BE2C (cell line): Measurements from ENCODE around the gene ZNF746.

Experiments
- DNase-seq: peaks from one replicate; pipeline ENCODE4 v3.0.0-alpha.2; 2020
- H3K27me3 ChIP-seq: fragments of 250-450 bp; sonication (Bioruptor Pico); 2 replicates; pipeline ENCODE4 v1.5.1; 2020; ENCODE audit warnings: mild to moderate bottlenecking
- H3K36me3 ChIP-seq: fragments of 250-450 bp; sonication (Bioruptor Pico); 2 replicates; pipeline ENCODE4 v1.5.1; 2020; ENCODE audit warnings: mild to moderate bottlenecking
- H3K4me1 ChIP-seq: fragments of 250-450 bp; sonication (Bioruptor Pico); 2 replicates; pipeline ENCODE4 v1.5.1; 2020
- H3K4me3 ChIP-seq: 2 replicates; pipeline ENCODE4 v1.5.1; 2011; ENCODE audit warnings: low read depth, low read length
- H3K9me3 ChIP-seq: fragments of 250-450 bp; sonication (Bioruptor Pico); 2 replicates; pipeline ENCODE4 v1.5.1; 2020
- TF ChIP-seq, protein P1 (sequence below): IDR thresholded peaks from 2 replicates; pipeline ENCODE4 v1.5.1; 2012; ENCODE audit warnings: mild to moderate bottlenecking, low read depth, low read length

The ZNF746 gene

GRCh38 chr7:149501651-149502050 is 4.0 kb upstream of the ZNF746 start:
- Histone ChIP-seq H3K9me3 (no peaks in the 10 kb centered on the region), H3K4me3 (no peak overlapping the region), H3K4me1 (no peaks in the 10 kb centered on the region), H3K27me3 (no peaks in the 10 kb centered on the region; the same call in 1 of the 2 replicates), H3K36me3 (no peaks in the 10 kb centered on the region)
- TF ChIP-seq, protein P1, sequence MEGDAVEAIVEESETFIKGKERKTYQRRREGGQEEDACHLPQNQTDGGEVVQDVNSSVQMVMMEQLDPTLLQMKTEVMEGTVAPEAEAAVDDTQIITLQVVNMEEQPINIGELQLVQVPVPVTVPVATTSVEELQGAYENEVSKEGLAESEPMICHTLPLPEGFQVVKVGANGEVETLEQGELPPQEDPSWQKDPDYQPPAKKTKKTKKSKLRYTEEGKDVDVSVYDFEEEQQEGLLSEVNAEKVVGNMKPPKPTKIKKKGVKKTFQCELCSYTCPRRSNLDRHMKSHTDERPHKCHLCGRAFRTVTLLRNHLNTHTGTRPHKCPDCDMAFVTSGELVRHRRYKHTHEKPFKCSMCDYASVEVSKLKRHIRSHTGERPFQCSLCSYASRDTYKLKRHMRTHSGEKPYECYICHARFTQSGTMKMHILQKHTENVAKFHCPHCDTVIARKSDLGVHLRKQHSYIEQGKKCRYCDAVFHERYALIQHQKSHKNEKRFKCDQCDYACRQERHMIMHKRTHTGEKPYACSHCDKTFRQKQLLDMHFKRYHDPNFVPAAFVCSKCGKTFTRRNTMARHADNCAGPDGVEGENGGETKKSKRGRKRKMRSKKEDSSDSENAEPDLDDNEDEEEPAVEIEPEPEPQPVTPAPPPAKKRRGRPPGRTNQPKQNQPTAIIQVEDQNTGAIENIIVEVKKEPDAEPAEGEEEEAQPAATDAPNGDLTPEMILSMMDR, result no peak
- no peak for DNase-seq

DNA sequence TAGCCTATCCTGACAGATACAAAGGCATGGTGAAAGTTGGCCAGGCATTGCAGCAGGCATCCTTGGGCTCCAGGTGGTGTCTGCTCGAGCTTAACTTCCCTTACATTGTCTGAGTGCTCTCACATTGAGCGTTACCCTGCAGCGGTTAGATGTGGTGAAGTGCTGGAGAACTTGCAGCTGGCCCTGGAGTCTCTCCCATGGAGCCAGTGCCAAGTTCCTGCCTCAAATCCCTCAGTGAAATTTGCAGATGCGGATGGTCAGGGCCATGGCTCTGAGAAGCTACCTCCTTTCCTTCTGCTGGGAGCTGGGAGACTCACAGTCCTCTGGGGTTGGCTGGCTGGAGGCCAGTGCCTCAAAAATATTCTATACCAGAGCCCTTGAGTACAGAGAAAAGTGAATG is 3.3 kb upstream of the ZNF746 start:
- Histone ChIP-seq H3K4me3 (no peak overlapping the region), H3K9me3 (no peaks in the 10 kb centered on the region), H3K36me3 (no peaks in the 10 kb centered on the region), H3K27me3 (no peaks in the 10 kb centered on the region; the same call in 1 of the 2 replicates), H3K4me1 (no peaks in the 10 kb centered on the region)
- no peak for DNase-seq
- TF ChIP-seq, protein P1, result no peak

DNA sequence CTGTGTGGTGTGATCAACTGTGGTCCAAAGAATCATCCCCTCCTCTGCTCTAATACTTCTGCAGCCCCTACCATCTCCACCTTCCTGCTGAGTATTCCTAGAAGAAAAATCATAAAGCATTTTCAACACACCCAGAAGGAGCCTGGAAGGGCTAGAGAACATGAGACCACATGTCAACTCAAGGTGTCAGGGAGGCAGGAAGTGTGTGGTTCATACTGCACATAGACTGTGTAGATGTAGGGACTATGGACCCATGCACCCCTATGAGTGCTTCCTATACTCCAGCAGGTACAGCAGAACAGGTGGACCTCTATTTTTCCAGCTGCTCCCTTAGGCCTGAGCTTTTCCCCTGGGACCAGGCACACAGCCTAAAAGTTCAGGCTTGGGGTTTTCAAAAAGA is 2.6 kb upstream of the ZNF746 start:
- Histone ChIP-seq H3K4me1 (no peaks in the 10 kb centered on the region), H3K36me3 (no peaks in the 10 kb centered on the region), H3K9me3 (no peaks in the 10 kb centered on the region), H3K27me3 (no peaks in the 10 kb centered on the region; the same call in 1 of the 2 replicates), H3K4me3 (no peak overlapping the region)
- TF ChIP-seq, protein P1, result no peak
- DNase-seq, result no peak

DNA sequence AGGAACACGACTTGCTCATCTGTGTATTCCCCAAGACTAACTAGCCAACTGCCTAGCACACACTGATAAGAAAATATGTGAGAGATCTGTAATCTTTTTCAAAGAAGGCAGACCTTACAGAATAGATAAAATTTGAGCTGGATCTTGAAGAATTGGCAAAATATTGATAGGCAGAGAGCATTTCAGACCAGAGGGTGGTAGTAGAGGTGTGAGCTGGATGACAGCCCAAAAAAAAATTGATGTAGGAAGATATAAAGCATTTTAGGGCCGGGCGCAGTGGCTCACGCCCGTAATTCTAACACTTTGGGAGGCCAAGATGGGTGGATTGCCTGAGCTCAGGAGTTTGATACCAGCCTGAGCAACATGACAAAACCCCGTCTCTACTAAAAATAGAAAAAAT is 1.2 kb upstream of the ZNF746 start:
- Histone ChIP-seq H3K4me1 (no peaks in the 10 kb centered on the region), H3K36me3 (peaks cover 2% of the 10 kb centered on the region), H3K9me3 (no peaks in the 10 kb centered on the region), H3K27me3 (no peaks in the 10 kb centered on the region; the same call in 1 of the 2 replicates), H3K4me3 (no peak overlapping the region)
- DNase-seq, result no peak
- TF ChIP-seq, protein P1, result no peak

DNA sequence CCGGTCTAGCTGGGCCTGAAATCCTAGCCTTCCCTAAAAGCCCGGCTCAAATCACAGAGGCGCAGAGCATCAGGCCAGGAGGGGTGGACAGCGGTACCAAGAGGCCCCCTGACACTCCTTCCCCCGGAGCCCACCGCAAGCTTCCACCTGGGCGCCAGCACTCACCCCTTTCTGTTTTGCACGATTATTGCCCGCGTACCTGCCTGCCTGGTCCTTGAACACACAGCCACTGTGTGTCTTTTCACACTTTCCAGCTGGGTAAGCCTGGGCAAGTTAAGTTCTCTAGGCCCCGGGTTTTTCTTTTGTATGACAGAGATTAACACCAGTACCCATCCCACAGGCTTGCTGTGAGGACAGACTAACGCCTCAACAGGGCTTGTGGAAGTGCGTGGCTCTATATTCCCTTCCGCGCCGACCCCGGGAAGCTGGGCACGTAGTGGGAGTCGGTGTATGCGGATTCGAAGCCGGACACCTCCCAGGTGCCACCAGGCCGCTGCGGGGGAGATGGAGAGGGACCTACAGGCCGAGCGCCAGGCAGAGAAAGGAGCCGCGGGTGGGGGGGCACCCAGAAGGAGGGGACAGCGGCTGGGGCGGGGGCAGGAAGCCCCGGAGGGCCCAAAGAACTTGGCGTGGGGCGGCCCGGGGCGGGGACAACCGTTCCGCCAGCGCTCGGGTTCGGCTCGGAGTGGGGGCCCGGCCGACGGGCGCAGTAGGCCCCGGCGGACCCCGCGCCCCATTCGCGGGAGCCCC is 792 bp downstream of the ZNF746 start:
- peaks cover 22% of the 10 kb centered on the region for H3K36me3 ChIP-seq
- DNase-seq, result peak; percentile 38
- no peaks in the 10 kb centered on the region for H3K9me3 ChIP-seq
- H3K27me3 ChIP-seq, result no peaks in the 10 kb centered on the region; the same call in 1 of the 2 replicates
- H3K4me3 ChIP-seq, result peak overlapping the region; percentile 88
- TF ChIP-seq, protein P1, result no peak
- no peaks in the 10 kb centered on the region for H3K4me1 ChIP-seq
